GM12878 (cell line): ENCODE measurements around the gene ZNF22. TPM values are rescaled to one million over a fixed set of nuclear protein-coding genes. Genes with fewer than 3 reads are reported as not detected.

Source experiments
- ATAC-seq: fragments of 200-7000 bp; cut with Tn5 transposase; 3 replicates; pipeline ENCODE4 v1.9.1; 2020; ENCODE audit warnings: mild to moderate bottlenecking, moderate library complexity
- BruUV-seq: library from RNA; stranded (reverse); fragments of 400-500 nt; replicated peaks from 2 replicates; lab custom pipeline; 2021; lab: Mats Ljungman, UMichigan
- CTCF ChIA-PET: fragments of 300-600 bp; sonication (Branson Sonifier 250); formaldehyde crosslinking; extraction: SDS; loops from one replicate; lab custom pipeline; 2021; ENCODE audit warnings: inconsistent platforms; lab: Yijun Ruan, JAX
- POLR2A ChIA-PET: fragments of 350-600 bp; formaldehyde crosslinking; extraction: SDS; loops from one replicate; lab custom pipeline; 2021; ENCODE audit warnings: inconsistent platforms; lab: Charles Lee
- RAD21 ChIA-PET: fragments of 300-600 bp; sonication (Branson Sonifier 250); formaldehyde crosslinking; loops from one replicate; lab custom pipeline; 2023; ENCODE audit warnings: antibody characterized with exemption; ENCODE audit not compliant: unreplicated experiment; lab: Charles Lee
- SMC1A ChIA-PET: fragments of 300-600 bp; sonication (Branson Sonifier 250); formaldehyde crosslinking; loops from one replicate; lab custom pipeline; 2023; ENCODE audit not compliant: unreplicated experiment, uncharacterized antibody; lab: Charles Lee
- DNase-seq: peaks from one replicate; pipeline ENCODE4 v3.0.0-alpha.2; 2011; ENCODE audit warnings: low read depth, low spot score
- FAIRE-seq: peaks from 3 replicates; lab custom pipeline; 2011; peaks lifted over from hg19 to GRCh38; lab: Jason Lieb, UNC
- H2AFZ ChIP-seq: 2 replicates; pipeline ENCODE4 v1.6.0; 2011; ENCODE audit warnings: low read depth, low read length, control low read depth; ENCODE audit not compliant: control insufficient read depth
- H3K27ac ChIP-seq: 2 replicates; pipeline ENCODE4 v1.5.1; 2011; ENCODE audit warnings: control low read depth; ENCODE audit not compliant: control insufficient read depth, insufficient read depth
- H3K27me3 ChIP-seq, 2 experiments: replicated peaks in 1 of 2; 2 replicates each; pipeline versions ENCODE4 v1.6.0 to v1.6.1; 2011; ENCODE audit warnings: low read length in 1 of 2; ENCODE audit not compliant: control insufficient read depth in 2 of 2, insufficient read depth in 2 of 2
- H3K36me3 ChIP-seq, 2 experiments: 2 replicates each; pipeline ENCODE4 v1.5.1; 2011; ENCODE audit warnings: low read length in 1 of 2; ENCODE audit not compliant: control insufficient read depth in 2 of 2, insufficient read depth in 2 of 2
- H3K4me1 ChIP-seq: 2 replicates; pipeline ENCODE4 v1.6.1; 2011; ENCODE audit warnings: mild to moderate bottlenecking, low read length, moderate library complexity, mixed read lengths; ENCODE audit not compliant: control insufficient read depth, insufficient read depth
- H3K4me2 ChIP-seq: 2 replicates; pipeline ENCODE4 v1.6.0; 2011; ENCODE audit warnings: control low read depth; ENCODE audit not compliant: control insufficient read depth, insufficient read depth
- H3K4me3 ChIP-seq: fragments of 200-600 bp; sonication (generic); 2 replicates; pipeline ENCODE4 v1.5.1; 2016
- H3K79me2 ChIP-seq: 2 replicates; pipeline ENCODE4 v1.6.0; 2011; ENCODE audit warnings: low read length; ENCODE audit not compliant: control insufficient read depth, insufficient read depth
- H3K9ac ChIP-seq: 2 replicates; pipeline ENCODE4 v1.8.0; 2011; ENCODE audit warnings: low read length, control low read depth, mixed read lengths; ENCODE audit not compliant: control insufficient read depth, insufficient read depth
- H3K9me3 ChIP-seq: replicated peaks from 3 replicates; pipeline ENCODE4 v1.5.1; 2011; ENCODE audit warnings: mild to moderate bottlenecking, low read length; ENCODE audit not compliant: control insufficient read depth, insufficient read depth
- H4K20me1 ChIP-seq: 2 replicates; pipeline ENCODE4 v1.6.0; 2011; ENCODE audit not compliant: control insufficient read depth, insufficient read depth
- BCL11A ChIP-seq: IDR thresholded peaks from 2 replicates; pipeline ENCODE4 v1.6.1; 2011; ENCODE audit warnings: low read depth, low read length
- BRCA1 ChIP-seq: IDR thresholded peaks from 2 replicates; pipeline ENCODE4 v1.6.1; 2011; ENCODE audit warnings: low read depth, low read length, improper control_type of control experiment
- EP300 ChIP-seq, 2 experiments: fragments of 150-350 bp in 1 of 2; IDR thresholded peaks; 2 replicates each; pipeline ENCODE4 v1.6.1; 2011 to 2012; ENCODE audit warnings: low read depth in 2 of 2, low read length in 2 of 2, borderline replicate concordance in 1 of 2, improper control_type of control experiment in 1 of 2, inconsistent platforms in 1 of 2; ENCODE audit not compliant: control insufficient read depth in 1 of 2
- HDAC2 ChIP-seq: fragments of 200-600 bp; sonication (generic); IDR thresholded peaks from 2 replicates; pipeline ENCODE4 v1.6.1; 2017
- HDAC6 ChIP-seq: fragments of 200-600 bp; sonication (generic); IDR thresholded peaks from one replicate; pipeline ENCODE4 v1.8.0; 2017; ENCODE audit warnings: antibody characterized with exemption; ENCODE audit not compliant: unreplicated experiment
- NFYB ChIP-seq: IDR thresholded peaks from 2 replicates; pipeline ENCODE4 v1.6.1; 2011; ENCODE audit warnings: low read depth, mild to moderate bottlenecking, low read length, improper control_type of control experiment, moderate library complexity; ENCODE audit not compliant: insufficient read depth
- PBX3 ChIP-seq: IDR thresholded peaks from 2 replicates; pipeline ENCODE4 v1.6.1; 2011; ENCODE audit warnings: mild to moderate bottlenecking, low read depth, low read length, moderate library complexity; ENCODE audit not compliant: insufficient replicate concordance
- POU2F2 ChIP-seq: IDR thresholded peaks from 3 replicates; pipeline ENCODE4 v1.6.1; 2011; ENCODE audit warnings: low read depth, mild to moderate bottlenecking, low read length, borderline replicate concordance
- PRDM15 ChIP-seq: fragments of 450-650 bp; formaldehyde crosslinking; IDR thresholded peaks from 2 replicates; pipeline ENCODE4 v1.4.0; 2020; ENCODE audit warnings: mild to moderate bottlenecking, moderate library complexity
- RBBP5 ChIP-seq: fragments of 200-600 bp; sonication (generic); conservative IDR thresholded peaks from 2 replicates; pipeline ENCODE4 v1.6.1; 2016
- YY1 ChIP-seq: IDR thresholded peaks from 2 replicates; pipeline ENCODE4 v1.6.1; 2011; ENCODE audit warnings: low read depth, mild to moderate bottlenecking, low read length
- ZNF592 ChIP-seq: fragments of 450-650 bp; IDR thresholded peaks from 2 replicates; pipeline ENCODE4 v1.6.1; 2017; ENCODE audit warnings: mild to moderate bottlenecking, moderate library complexity
- WGBS: methylation state at CpG from one replicate; pipeline ENCODE4 v1.1.6; 2016; ENCODE audit warnings: low lambda C conversion rate; ENCODE audit not compliant: insufficient replicate concordance, insufficient coverage; ENCODE audit errors: missing lambda C conversion rate; 5-methylcytosine and 5-hydroxymethylcytosine counted together
- in situ Hi-C: fragments of 300-500 bp; cut with MboI; formaldehyde crosslinking; loops from 9 replicates; pipeline ENCODE4 v1.14.3; 2018; ENCODE audit warnings: mixed read lengths
- intact Hi-C: fragments of 100-400 bp; cut with micrococcal nuclease; formaldehyde crosslinking; loops from one replicate; pipeline ENCODE4 v1.14.2; 2022; ENCODE audit not compliant: unreplicated experiment
- polyA plus RNA-seq, 11 experiments: library from polyadenylated mRNA; depleted of rRNA in 4 of 11; unstranded in 6 of 11; stranded (reverse) in 5 of 11; fragments of >200 nt; fragmentation: Nextera tagmentation in 4 of 11; fragmentation: Illumina TruSeq in 1 of 11; extraction: Ambion mirVana in 4 of 11; extraction: Trizol in 1 of 11; gene quantifications; 1 replicate in 1 of 11; 2 replicates in 10 of 11; pipeline versions ENCODE4 v1.2.1 to v1.2.3, GENCODE V29; 2011 to 2016; ENCODE audit warnings: inconsistent platforms in 2 of 11, missing spikeins in 2 of 11, low read depth in 1 of 11
- total RNA-seq, 4 experiments: library from RNA; depleted of rRNA in 3 of 4; stranded (reverse); fragments of >200 nt in 3 of 4; fragmentation: Illumina TruSeq in 1 of 4; extraction: Trizol in 1 of 4; gene quantifications; 2 replicates each; pipeline versions ENCODE4 v1.2.1 to v1.2.3, GENCODE V29; 2013 to 2021

Gene ZNF22
- total and polyA plus RNA-seq, 10 of the 15 experiments (the other 5 are each of a cell fraction or from before 2014, with no cell fraction given): 31.1 to 74.4 (median 43.8) TPM

- peak overlapping the region; percentile 57 for H3K4me2 ChIP-seq
- SMC1A ChIA-PET: interaction anchor here (1.0 to 5.2 kb wide), 6 partner anchors 13 to 49 kb away, joined by 3 to 43 read pairs (median 20); partner anchors contain the start of gene ZNF22
- H3K27ac ChIP-seq: peak overlapping the region; percentile 47
- H3K4me1 ChIP-seq: peaks cover 39% of the 10 kb centered on the region
- H3K9me3 ChIP-seq: no peaks in the 10 kb centered on the region
- BruUV-seq: TSS peak; percentile 33
- 71% methylated on average over 11 of the region's 11 CpGs for WGBS
- no peak overlapping the region for H3K9ac ChIP-seq
- ATAC-seq: peak; percentile 76
- peaks cover 10% of the 10 kb centered on the region for H3K79me2 ChIP-seq
- in situ Hi-C loops: no loop called here
- no peak for DNase-seq
- peak overlapping the region; percentile 28; the same call in 1 of the 2 replicates for H2AFZ ChIP-seq
- RAD21 ChIA-PET: interaction anchor here (0.6 to 7.7 kb wide), 6 partner anchors 14 to 48 kb away, joined by 4 to 124 read pairs (median 6); no protein-coding TSS in a partner anchor
- CTCF ChIA-PET: interaction anchor here (0.9 to 10.1 kb wide), 8 partner anchors 9 to 75 kb away, joined by 3 to 181 read pairs (median 4); no protein-coding TSS in a partner anchor
- H3K27me3 ChIP-seq: no peaks in the 10 kb centered on the region
- H4K20me1 ChIP-seq: no peaks in the 10 kb centered on the region
- intact Hi-C loops: no loop called here
- H3K4me3 ChIP-seq: no peak overlapping the region
- POLR2A ChIA-PET: interaction anchor here (1.1 to 7.4 kb wide), 5 partner anchors 12 to 49 kb away, joined by 3 to 110 read pairs (median 6); no protein-coding TSS in a partner anchor
- peak; percentile 88 for FAIRE-seq
- H3K36me3 ChIP-seq: peaks cover 0 to 4% of the 10 kb centered on the region in 2 experiments; a peak in 3 of 4 replicates
- TF ChIP-seq BRCA1 (no peak), NFYB (no peak), RBBP5 (no peak), EP300 (IDR thresholded peaks at IDR 0.05; ENCODE audit: borderline replicate concordance in 1 of 2, control insufficient read depth in 1 of 2, low read depth in 2 of 2, low read length in 2 of 2) (no peak), YY1 (0 out of 2 replicates have a peak, but pooled peaks have one; percentile 39), BCL11A (no peak), HDAC2 (no peak), PRDM15 (no peak), HDAC6 (no peak), POU2F2 (0 out of 3 replicates have a peak, but pooled peaks have one; percentile 14), PBX3 (no peak), ZNF592 (no peak)
Observed at GRCh38 chr10:44981172-44982113, 19.3 kb upstream of the ZNF22 start.
